GM21526 (cell line): ENCODE data around the gene LINC01488.

Source experiments
- ATAC-seq: cut with Tn5 transposase; IDR thresholded peaks from one replicate; pipeline ENCODE4 v1.9.1; 2021; ENCODE audit warnings: moderate library complexity; ENCODE audit not compliant: unreplicated experiment, low FRiP score

The LINC01488 gene

DNA sequence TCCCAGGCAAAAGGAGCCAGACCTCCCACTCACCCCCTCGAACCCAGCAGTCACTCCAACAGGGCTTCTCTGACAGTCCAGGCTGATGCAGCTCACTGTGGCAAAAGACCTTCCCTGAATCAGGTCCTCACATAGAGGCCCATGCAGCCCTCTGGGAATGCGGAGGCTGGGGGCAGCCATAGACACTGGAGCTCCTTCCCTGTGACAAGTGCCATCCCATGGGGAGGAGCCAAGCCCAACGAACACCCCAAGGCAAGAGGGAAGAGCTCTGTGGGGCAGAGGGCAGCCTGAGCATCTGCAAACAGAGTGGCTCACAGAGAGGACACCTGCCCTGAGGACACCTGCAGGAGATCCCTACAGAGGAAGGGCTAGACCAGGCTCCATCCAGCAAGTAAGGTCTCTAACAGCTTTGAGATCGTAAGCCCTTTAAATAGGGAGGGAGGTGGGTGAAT lies at the start of gene LINC01488:
TSS of gene LINC01488 (plus strand) at position 271 of the 452 bp plus-strand sequence.
- no peak for ATAC-seq

- no peak for ATAC-seq
Measured at GRCh38 chr11:69431893-69432738, 49.3 kb upstream of the LINC01488 start.

- no peak for ATAC-seq
Measured at GRCh38 chr11:69433741-69434140, 47.7 kb upstream of the LINC01488 start.

DNA sequence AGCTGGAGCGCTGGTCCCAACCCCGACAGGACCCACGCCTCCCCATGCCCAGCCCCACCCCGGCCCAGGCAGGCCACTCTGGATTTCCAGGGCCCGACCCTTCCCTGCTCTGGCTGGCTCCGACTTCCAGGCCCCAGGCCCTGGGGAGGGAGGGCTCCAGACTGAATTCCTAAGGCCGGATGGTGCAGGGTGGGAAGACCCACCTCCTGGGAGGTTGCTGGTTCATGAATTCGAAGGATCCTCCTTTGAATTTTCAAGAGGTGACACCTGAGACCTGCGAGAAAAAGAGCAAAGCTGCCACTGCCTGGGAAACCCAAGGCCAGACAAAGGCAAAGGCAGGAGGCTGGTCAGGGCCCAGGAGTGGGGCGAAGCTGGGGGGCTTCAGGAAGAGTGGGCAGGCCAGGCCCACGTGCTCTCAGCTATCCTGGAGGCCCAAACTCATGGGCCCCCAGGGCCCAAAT lies 47.0 kb upstream of the LINC01488 start:
- ATAC-seq, result no peak

- no peak for ATAC-seq
Measured at GRCh38 chr11:69435161-69435986, 46.1 kb upstream of the LINC01488 start.

GRCh38 chr11:69436041-69436982 lies 45.2 kb upstream of the LINC01488 start:
- ATAC-seq, result no peak

DNA sequence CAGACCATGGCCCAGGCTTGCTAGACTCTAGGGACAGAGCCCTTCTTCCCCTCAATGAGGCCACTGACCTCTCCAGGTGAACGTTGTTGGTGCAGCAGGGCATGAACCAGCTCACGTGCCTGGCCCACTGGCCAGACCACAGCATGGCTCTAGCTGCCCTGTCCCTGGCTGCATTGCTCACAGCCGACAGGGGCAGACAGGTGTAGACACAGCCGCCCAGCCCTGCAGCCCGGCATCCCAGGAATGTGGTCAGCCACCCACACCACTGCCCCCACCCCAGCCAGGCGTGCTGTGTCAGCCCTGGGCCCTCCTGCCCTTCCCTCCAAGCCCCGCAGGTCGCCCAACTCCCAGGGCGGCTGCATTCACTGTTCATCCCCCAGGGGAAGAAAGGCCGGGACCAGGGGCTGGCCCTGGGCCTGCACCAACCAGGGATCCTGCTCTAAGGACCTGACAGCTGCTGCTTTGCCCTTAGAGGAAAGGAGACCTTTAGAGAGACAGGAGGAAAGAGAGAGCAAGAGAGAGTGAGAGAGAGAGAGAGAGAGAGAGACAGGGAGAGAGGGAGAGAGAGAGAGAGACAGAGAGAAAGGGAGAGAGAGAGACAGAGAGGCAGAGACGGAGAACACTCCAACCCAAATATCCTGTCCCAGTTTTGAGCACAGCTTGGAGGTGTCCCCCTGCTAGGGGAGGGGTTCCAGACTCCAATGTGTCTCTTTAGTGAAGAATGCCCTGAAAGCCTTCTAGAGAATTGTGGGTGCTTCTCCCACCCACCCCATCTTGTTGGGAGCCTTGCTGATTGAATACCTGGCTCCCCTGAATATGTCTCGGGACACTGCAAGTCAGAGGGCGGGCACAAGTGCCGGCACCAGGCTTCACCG lies 44.2 kb upstream of the LINC01488 start:
- no peak for ATAC-seq

DNA sequence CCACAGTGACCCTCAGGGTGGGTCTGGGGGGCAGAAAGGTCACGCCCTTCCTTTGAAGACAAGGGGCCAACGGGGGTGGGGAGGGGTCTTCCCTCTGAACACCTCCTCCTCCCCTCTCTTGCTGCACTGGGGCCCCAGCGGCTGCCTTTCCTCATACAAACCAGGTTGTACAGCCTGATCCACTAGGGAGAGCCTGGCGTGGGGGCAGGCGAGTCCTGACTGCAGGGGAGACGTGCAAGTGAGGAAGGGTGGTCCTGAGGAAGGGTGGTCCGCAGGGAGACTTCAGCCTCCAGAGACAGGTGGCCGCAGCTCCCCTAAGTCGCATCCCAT lies 43.6 kb upstream of the LINC01488 start:
- ATAC-seq, result no peak

GRCh38 chr11:69438286-69438920 lies 43.1 kb upstream of the LINC01488 start:
- ATAC-seq, result no peak

- no peak for ATAC-seq
Measured at GRCh38 chr11:69439127-69439526, 42.3 kb upstream of the LINC01488 start.

DNA sequence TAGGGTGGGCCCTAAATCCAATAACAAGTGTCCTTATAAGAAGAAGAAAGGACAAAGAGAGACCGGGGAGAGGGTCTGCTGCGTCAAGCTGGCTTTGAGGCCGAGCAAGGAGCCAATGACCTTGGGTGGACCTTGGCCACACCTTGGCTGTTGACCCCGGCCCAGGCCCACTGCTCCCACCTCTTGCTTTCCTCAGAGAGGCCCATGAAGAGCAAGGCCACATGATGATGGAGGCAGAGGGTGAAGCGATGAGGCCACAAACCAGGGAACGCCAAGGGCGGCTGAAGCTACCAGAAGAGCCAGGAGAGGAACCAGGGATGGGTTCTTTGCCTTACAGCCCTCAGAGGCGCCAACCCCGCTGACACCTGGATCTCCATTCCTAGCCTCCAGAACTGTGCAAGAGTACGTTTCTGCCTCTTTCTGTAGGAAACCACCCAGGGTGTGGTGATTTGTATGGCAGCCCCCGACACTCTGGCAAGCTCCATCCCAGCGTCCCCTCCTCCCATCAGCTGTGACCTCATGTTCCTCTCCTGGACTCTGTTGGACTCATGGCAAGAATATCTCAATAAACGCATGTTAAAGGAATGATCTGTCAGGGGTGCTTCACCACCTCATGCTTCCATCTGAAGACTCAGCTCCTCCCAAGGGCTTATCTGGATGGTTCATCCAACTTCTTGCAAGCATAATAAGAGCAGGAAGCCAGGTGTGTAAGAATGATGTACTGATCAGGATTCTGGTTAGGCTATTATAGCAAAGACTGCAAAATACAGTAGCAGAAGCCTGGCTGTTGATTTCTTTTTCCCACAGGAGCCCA lies 41.6 kb upstream of the LINC01488 start:
- no peak for ATAC-seq

DNA sequence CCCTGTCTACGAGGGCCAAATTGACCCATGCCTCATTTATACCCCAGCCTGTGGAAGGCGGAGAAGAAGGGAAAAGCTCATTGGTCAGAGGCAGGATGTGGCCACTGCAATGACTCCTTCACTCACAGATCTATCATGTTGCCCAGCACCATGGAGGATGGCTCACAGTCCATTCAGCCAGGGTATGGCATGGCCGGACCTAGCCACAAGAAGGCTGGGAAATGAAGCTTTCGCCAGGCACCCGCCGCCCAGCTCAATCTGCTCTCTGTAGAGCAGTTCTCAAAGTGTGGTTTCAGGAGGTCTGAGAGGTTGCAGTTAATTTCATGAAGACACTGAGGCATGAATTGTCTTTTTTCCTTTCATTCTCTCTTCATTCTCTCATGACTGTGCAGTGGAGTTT lies 40.6 kb upstream of the LINC01488 start:
- ATAC-seq, result no peak

- no peak for ATAC-seq
Measured at GRCh38 chr11:69442012-69442806, 39.3 kb upstream of the LINC01488 start.

- no peak for ATAC-seq
Measured at GRCh38 chr11:69442807-69443137, 38.7 kb upstream of the LINC01488 start.

- peak; percentile 83 for ATAC-seq
Measured at GRCh38 chr11:69443138-69443967, 38.1 kb upstream of the LINC01488 start.

GRCh38 chr11:69443968-69444364 lies 37.5 kb upstream of the LINC01488 start:
- no peak for ATAC-seq
